ENCODE data around the gene TMEM63B. TPM values are rescaled to one million over a fixed set of nuclear protein-coding genes. Genes with fewer than 3 reads are reported as not detected.

The TMEM63B gene
- total and polyA plus RNA-seq, 9 of the 15 experiments (the other 6 are each of a cell fraction or from before 2014, with no cell fraction given): 0.14 to 39.4 (median 14.4) TPM

DNA sequence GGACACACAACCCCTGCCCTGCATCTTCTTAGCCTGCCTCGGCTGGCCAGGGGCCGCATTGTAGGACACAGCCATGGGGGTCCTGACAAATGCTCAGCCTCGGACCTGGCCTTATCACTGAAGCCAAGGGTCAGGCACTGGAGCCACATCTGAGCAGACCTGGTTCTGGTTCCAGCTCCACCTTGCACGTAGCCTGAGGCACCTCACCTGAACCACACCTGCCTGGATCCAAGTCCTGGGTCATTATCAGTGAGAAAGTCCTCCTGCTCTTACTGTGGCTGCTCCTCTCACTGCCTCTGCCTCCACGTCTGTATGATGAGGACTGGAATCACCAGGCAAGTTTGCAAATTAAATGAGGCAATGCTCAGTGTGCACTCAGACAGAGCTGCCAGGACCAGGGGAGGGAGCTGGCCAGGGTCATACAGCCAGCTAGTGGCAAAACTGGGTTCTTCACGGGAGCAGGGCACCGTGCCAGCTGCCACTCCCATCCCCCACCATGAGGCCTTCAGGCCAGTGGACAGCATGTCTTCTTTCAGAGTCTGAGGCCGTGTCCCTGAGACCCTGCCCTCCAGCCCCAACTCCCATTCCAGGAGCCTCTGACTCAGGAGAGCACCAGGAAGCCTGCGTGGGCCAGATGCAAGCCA is 40.3 kb upstream of the TMEM63B start:
- FAIRE-seq (no peak), DNase-seq (ENCODE audit: extremely low read depth in 1 of 4, low spot score in 3 of 4) (no peak), ATAC-seq (no peak)
- Histone ChIP-seq H3K27me3 (ENCODE audit: control insufficient read depth in 2 of 2, insufficient read depth in 2 of 2, low read length in 2 of 2) (no peaks in the 10 kb centered on the region; a peak in 1 of 5 replicates), H3K27ac (ENCODE audit: extremely low read depth, low read depth, low read length) (no peak overlapping the region), H3K36me3 (ENCODE audit: control insufficient read depth, insufficient read depth, low read length) (peaks cover 26% of the 10 kb centered on the region; the same call in 2 of the 3 replicates), H3K4me3 (no peak overlapping the region), H3K4me2 (ENCODE audit: insufficient read depth, low read length) (no peak overlapping the region), H3K4me1 (replicated peaks in 1 of 2; ENCODE audit: control insufficient read depth in 2 of 2, insufficient read depth in 2 of 2, low read length in 2 of 2) (peaks cover 7 to 12% of the 10 kb centered on the region in 2 experiments; a peak in 4 of 5 replicates), H3K9me1 (ENCODE audit: control insufficient read depth, insufficient read depth, low read length) (no peaks in the 10 kb centered on the region), H4K20me1 (replicated peaks; ENCODE audit: control insufficient read depth, insufficient read depth, low read length) (no peaks in the 10 kb centered on the region; the same call in 1 of the 2 replicates), H3K79me2 (ENCODE audit: control insufficient read depth, insufficient read depth, low read length) (no peaks in the 10 kb centered on the region), H3K9me3 (replicated peaks; ENCODE audit: control insufficient read depth, insufficient read depth, low read depth, low read length) (no peaks in the 10 kb centered on the region), H3K9ac (ENCODE audit: insufficient read depth in 1 of 2, low read depth in 2 of 2, low read length in 2 of 2) (peak overlapping the region in 1 of 2 experiments; percentile 85; a peak in 2 of 4 replicates), H2AFZ (ENCODE audit: low read depth, low read length) (no peak overlapping the region)
- intact Hi-C loops (cut with micrococcal nuclease): no loop called here
- 47% methylated on average over 9 of the region's 9 CpGs for WGBS (ENCODE audit: insufficient coverage, low coverage, missing lambda C conversion rate)
- ChIA-PET CTCF (ENCODE audit: low intra/inter-chr PET ratio) (no interaction called here), POLR2A (interaction anchor here (0.6 to 1.7 kb wide), 6 partner anchors 14 to 436 kb away, joined by 3 to 4 read pairs (median 3); no protein-coding TSS in a partner anchor)
- in situ Hi-C loops (cut with MboI): no loop called here
- TF ChIP-seq CREBBP (IDR thresholded peaks at IDR 0.05; ENCODE audit: low read depth, low read length): no peak
- TF ChIP-seq NR2F6 (CRISPR knock-in tag; IDR thresholded peaks at IDR 0.05): no peak
- TF ChIP-seq, protein P1, sequence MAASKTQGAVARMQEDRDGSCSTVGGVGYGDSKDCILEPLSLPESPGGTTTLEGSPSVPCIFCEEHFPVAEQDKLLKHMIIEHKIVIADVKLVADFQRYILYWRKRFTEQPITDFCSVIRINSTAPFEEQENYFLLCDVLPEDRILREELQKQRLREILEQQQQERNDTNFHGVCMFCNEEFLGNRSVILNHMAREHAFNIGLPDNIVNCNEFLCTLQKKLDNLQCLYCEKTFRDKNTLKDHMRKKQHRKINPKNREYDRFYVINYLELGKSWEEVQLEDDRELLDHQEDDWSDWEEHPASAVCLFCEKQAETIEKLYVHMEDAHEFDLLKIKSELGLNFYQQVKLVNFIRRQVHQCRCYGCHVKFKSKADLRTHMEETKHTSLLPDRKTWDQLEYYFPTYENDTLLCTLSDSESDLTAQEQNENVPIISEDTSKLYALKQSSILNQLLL (CRISPR knock-in tag; IDR thresholded peaks at IDR 0.05; ENCODE audit: borderline replicate concordance): no peak
- no peak for TF ChIP-seq JUN (IDR thresholded peaks at IDR 0.05; ENCODE audit: borderline replicate concordance, low read depth, low read length)
- TF ChIP-seq JUN (CRISPR knock-in tag; IDR thresholded peaks at IDR 0.05; ENCODE audit: borderline replicate concordance): no peak
- no peak for TF ChIP-seq ZNF347 (CRISPR knock-in tag; IDR thresholded peaks at IDR 0.05; ENCODE audit: low read depth)
- TF ChIP-seq ZNF174 (CRISPR knock-in tag; IDR thresholded peaks at IDR 0.05): no peak
- TF ChIP-seq SP1 (CRISPR knock-in tag; IDR thresholded peaks at IDR 0.05): no peak
- peak; percentile 70 for TF ChIP-seq NFIC (IDR thresholded peaks at IDR 0.05)
- TF ChIP-seq, protein P2, sequence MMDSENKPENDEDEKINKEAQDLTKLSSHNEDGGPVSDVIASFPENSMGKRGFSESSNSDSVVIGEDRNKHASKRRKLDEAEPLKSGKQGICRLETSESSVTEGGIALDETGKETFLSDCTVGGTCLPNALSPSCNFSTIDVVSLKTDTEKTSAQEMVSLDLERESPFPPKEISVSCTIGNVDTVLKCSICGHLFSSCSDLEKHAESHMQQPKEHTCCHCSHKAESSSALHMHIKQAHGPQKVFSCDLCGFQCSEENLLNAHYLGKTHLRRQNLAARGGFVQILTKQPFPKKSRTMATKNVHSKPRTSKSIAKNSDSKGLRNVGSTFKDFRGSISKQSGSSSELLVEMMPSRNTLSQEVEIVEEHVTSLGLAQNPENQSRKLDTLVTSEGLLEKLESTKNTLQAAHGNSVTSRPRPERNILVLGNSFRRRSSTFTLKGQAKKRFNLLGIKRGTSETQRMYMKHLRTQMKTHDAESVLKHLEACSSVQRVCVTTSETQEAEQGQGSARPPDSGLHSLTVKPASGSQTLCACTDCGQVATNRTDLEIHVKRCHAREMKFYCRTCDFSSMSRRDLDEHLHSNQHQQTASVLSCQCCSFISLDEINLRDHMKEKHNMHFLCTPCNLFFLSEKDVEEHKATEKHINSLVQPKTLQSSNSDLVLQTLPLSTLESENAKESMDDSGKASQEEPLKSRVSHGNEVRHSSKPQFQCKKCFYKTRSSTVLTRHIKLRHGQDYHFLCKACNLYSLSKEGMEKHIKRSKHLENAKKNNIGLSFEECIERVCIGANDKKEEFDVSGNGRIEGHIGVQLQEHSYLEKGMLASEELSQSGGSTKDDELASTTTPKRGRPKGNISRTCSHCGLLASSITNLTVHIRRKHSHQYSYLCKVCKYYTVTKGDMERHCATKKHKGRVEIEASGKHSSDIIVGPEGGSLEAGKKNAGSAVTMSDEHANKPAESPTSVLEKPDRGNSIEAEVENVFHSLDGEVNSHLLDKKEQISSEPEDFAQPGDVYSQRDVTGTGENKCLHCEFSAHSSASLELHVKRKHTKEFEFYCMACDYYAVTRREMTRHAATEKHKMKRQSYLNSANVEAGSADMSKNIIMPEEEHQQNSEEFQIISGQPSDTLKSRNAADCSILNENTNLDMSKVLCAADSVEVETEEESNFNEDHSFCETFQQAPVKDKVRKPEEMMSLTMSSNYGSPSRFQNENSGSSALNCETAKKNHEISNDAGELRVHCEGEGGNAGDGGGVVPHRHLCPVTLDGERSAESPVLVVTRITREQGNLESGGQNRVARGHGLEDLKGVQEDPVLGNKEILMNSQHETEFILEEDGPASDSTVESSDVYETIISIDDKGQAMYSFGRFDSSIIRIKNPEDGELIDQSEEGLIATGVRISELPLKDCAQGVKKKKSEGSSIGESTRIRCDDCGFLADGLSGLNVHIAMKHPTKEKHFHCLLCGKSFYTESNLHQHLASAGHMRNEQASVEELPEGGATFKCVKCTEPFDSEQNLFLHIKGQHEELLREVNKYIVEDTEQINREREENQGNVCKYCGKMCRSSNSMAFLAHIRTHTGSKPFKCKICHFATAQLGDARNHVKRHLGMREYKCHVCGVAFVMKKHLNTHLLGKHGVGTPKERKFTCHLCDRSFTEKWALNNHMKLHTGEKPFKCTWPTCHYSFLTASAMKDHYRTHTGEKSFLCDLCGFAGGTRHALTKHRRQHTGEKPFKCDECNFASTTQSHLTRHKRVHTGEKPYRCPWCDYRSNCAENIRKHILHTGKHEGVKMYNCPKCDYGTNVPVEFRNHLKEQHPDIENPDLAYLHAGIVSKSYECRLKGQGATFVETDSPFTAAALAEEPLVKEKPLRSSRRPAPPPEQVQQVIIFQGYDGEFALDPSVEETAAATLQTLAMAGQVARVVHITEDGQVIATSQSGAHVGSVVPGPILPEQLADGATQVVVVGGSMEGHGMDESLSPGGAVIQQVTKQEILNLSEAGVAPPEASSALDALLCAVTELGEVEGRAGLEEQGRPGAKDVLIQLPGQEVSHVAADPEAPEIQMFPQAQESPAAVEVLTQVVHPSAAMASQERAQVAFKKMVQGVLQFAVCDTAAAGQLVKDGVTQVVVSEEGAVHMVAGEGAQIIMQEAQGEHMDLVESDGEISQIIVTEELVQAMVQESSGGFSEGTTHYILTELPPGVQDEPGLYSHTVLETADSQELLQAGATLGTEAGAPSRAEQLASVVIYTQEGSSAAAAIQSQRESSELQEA (IDR thresholded peaks at IDR 0.05; ENCODE audit: low read depth): no peak
- 0 out of 2 replicates have a peak, but pooled peaks have one; percentile 7 for TF ChIP-seq ZNF121 (CRISPR knock-in tag; conservative IDR thresholded peaks at IDR 0.05)
- 0 out of 2 replicates have a peak, but pooled peaks have one; percentile 25 for TF ChIP-seq POLR2G (IDR thresholded peaks at IDR 0.05; ENCODE audit: low read depth, low read length)
- TF ChIP-seq CBX3 (IDR thresholded peaks at IDR 0.05; ENCODE audit: borderline replicate concordance in 1 of 2, low read length in 2 of 2): no peak
- BruUV-seq (replicated peaks): no TSS peak
